SK-N-SH treated with all-trans-retinoic acid at 6 μM for 48 hours (cell line): ENCODE results near the gene PDLIM7.

Source experiments
- ARNTL ChIP-seq: fragments of 450-650 bp; formaldehyde crosslinking; IDR thresholded peaks from 2 replicates; pipeline ENCODE4 v1.5.0; 2020; ENCODE audit warnings: low read depth, mild to moderate bottlenecking, moderate library complexity, borderline replicate concordance
- CSDC2 ChIP-seq: fragments of 250-450 bp; sonication (Bioruptor Pico); IDR thresholded peaks from 2 replicates; pipeline ENCODE4 v1.5.0; 2020; ENCODE audit warnings: mild to moderate bottlenecking, moderate library complexity
- GLIS3 ChIP-seq: fragments of 250-450 bp; sonication (Bioruptor Pico); IDR thresholded peaks from 2 replicates; pipeline ENCODE4 v1.5.0; 2020; ENCODE audit warnings: mild to moderate bottlenecking, moderate library complexity
- PATZ1 ChIP-seq: fragments of 250-450 bp; sonication (Bioruptor Pico); IDR thresholded peaks from 2 replicates; pipeline ENCODE4 v1.8.0; 2020; ENCODE audit warnings: mild to moderate bottlenecking, moderate library complexity, borderline replicate concordance
- RARB ChIP-seq: fragments of 250-450 bp; sonication (Bioruptor Pico); IDR thresholded peaks from 2 replicates; pipeline ENCODE4 v1.8.0; 2021; ENCODE audit warnings: mild to moderate bottlenecking, moderate library complexity
- ZC3H10 ChIP-seq: fragments of 250-450 bp; sonication (Bioruptor Pico); IDR thresholded peaks from 2 replicates; pipeline ENCODE4 v1.5.1; 2021; ENCODE audit warnings: mild to moderate bottlenecking, moderate library complexity
- ZNF565 ChIP-seq: fragments of 450-650 bp; formaldehyde crosslinking; conservative IDR thresholded peaks from 2 replicates; pipeline ENCODE4 v1.5.0; 2020; ENCODE audit warnings: low read depth, mild to moderate bottlenecking, moderate library complexity

GRCh38 chr5:177473443-177474001 lies 23.9 kb downstream of the PDLIM7 start, which contains the start of gene DBN1:
- TF ChIP-seq GLIS3 (CRISPR knock-in tag): no peak
- TF ChIP-seq CSDC2: no peak
- no peak for TF ChIP-seq RARB (CRISPR knock-in tag)
- TF ChIP-seq PATZ1: no peak
- TF ChIP-seq ZNF565 (CRISPR knock-in tag): no peak
- no peak for TF ChIP-seq ZC3H10
- no peak for TF ChIP-seq ARNTL (CRISPR knock-in tag)
